SK-N-SH (cell line): Measurements from ENCODE around the gene BAIAP3. TPM values are rescaled to one million over a fixed set of nuclear protein-coding genes. Genes with fewer than 3 reads are reported as not detected.

ENCODE experiments used
- CTCF ChIA-PET: fragments of 300-600, 350-600 bp; formaldehyde crosslinking; extraction: SDS; loops from one replicate; lab custom pipeline; 2021; lab: Yijun Ruan, JAX
- POLR2A ChIA-PET: fragments of 350-600 bp; sonication (Branson Sonifier 250); formaldehyde crosslinking; extraction: SDS; loops from one replicate; lab custom pipeline; 2020; ENCODE audit warnings: antibody characterized with exemption, inconsistent platforms; lab: Yijun Ruan, JAX
- DNase-seq: peaks from one replicate; pipeline ENCODE4 v3.0.0; 2012
- H2AFZ ChIP-seq: fragments of 200-600 bp; sonication (generic); 2 replicates; pipeline ENCODE4 v1.8.1; 2016; ENCODE audit warnings: antibody characterized with exemption, mild to moderate bottlenecking, low read depth
- H3F3A ChIP-seq: fragments of 200-600 bp; sonication (generic); replicated peaks from 2 replicates; pipeline ENCODE3; 2016; ENCODE audit warnings: antibody characterized with exemption, mild to moderate bottlenecking; ENCODE audit not compliant: insufficient read depth
- H3K27ac ChIP-seq, 2 experiments: fragments of 200-500 bp in 1 of 2; fragments of 200-600 bp in 1 of 2; sonication (Bioruptor generic) in 1 of 2; sonication (generic), shearing (Covaris generic) in 1 of 2; 2 replicates each; pipeline versions ENCODE4 v1.5.1 to v1.6.1; 2014 to 2016; ENCODE audit warnings: low read depth in 2 of 2, inconsistent platforms in 1 of 2, low read length in 1 of 2, mild to moderate bottlenecking in 1 of 2, mixed read lengths in 1 of 2
- H3K27me3 ChIP-seq: fragments of 200-600 bp; sonication (generic), shearing (Covaris generic); 2 replicates; pipeline ENCODE4 v1.6.1; 2016; ENCODE audit warnings: mixed run types; ENCODE audit not compliant: insufficient read depth
- H3K36me3 ChIP-seq, 2 experiments: fragments of 200-500 bp in 1 of 2; fragments of 200-600 bp in 1 of 2; sonication (Bioruptor generic) in 1 of 2; sonication (generic) in 1 of 2; replicated peaks in 1 of 2; 2 replicates each; pipeline versions ENCODE3 to v1.5.1; 2014 to 2016; ENCODE audit warnings: low read length in 1 of 2, mild to moderate bottlenecking in 1 of 2; ENCODE audit not compliant: insufficient read depth in 2 of 2, control insufficient read depth in 1 of 2
- H3K4me1 ChIP-seq, 2 experiments: fragments of 200-500 bp in 1 of 2; fragments of 200-600 bp in 1 of 2; sonication (Bioruptor generic) in 1 of 2; sonication (generic), shearing (Covaris generic) in 1 of 2; 2 replicates each; pipeline versions ENCODE4 v1.5.1 to v1.6.1; 2014 to 2016; ENCODE audit warnings: low read depth in 1 of 2, low read length in 1 of 2, mixed run types in 1 of 2; ENCODE audit not compliant: insufficient read depth in 2 of 2, control insufficient read depth in 1 of 2
- H3K4me2 ChIP-seq: fragments of 200-600 bp; sonication (generic), shearing (Covaris generic); 2 replicates; pipeline ENCODE4 v1.6.1; 2017; ENCODE audit warnings: mixed run types
- H3K4me3 ChIP-seq, 2 experiments: fragments of 200-500 bp in 1 of 2; fragments of 200-600 bp in 1 of 2; sonication (Bioruptor generic) in 1 of 2; sonication (generic), shearing (Covaris generic) in 1 of 2; 2 replicates each; pipeline versions ENCODE4 v1.5.1 to v1.8.1; 2014 to 2016; ENCODE audit warnings: low read depth in 2 of 2, inconsistent platforms in 1 of 2, low read length in 1 of 2, mild to moderate bottlenecking in 1 of 2, mixed read lengths in 1 of 2, moderate library complexity in 1 of 2
- H3K79me2 ChIP-seq: fragments of 200-600 bp; sonication (generic); 2 replicates; pipeline ENCODE4 v1.8.1; 2017; ENCODE audit warnings: mild to moderate bottlenecking; ENCODE audit not compliant: insufficient read depth
- H3K9ac ChIP-seq: fragments of 200-600 bp; sonication (generic); 2 replicates; pipeline ENCODE4 v1.6.1; 2017; ENCODE audit warnings: mixed run types
- H3K9me2 ChIP-seq: fragments of 200-600 bp; sonication (generic); 2 replicates; pipeline ENCODE4 v1.6.1; 2017; ENCODE audit warnings: mixed run types
- H3K9me3 ChIP-seq: fragments of 200-600 bp; sonication (generic); 2 replicates; pipeline ENCODE4 v1.6.1; 2017; ENCODE audit warnings: mixed run types, mild to moderate bottlenecking, moderate library complexity
- H4K20me1 ChIP-seq: fragments of 200-600 bp; sonication (generic); 2 replicates; pipeline ENCODE4 v1.6.1; 2017; ENCODE audit warnings: mild to moderate bottlenecking, mixed run types; ENCODE audit not compliant: insufficient read depth
- ELF1 ChIP-seq: IDR thresholded peaks from 2 replicates; pipeline ENCODE4 v1.4.0; 2012
- EZH2phosphoT487 ChIP-seq: fragments of 200-600 bp; sonication (generic); IDR thresholded peaks from 2 replicates; pipeline ENCODE4 v1.6.1; 2017; ENCODE audit warnings: low read depth, mixed run types, mild to moderate bottlenecking, antibody characterized with exemption, moderate library complexity, borderline replicate concordance
- FOXJ3 ChIP-seq: sonication (generic); formaldehyde crosslinking; IDR thresholded peaks from 2 replicates; pipeline ENCODE4 v1.5.1; 2020; ENCODE audit warnings: mild to moderate bottlenecking, missing genetic modification reagents
- MEF2A ChIP-seq: IDR thresholded peaks from 2 replicates; pipeline ENCODE4 v1.4.0; 2012; ENCODE audit warnings: low read depth, borderline replicate concordance
- NFIC ChIP-seq: IDR thresholded peaks from 2 replicates; pipeline ENCODE4 v1.4.0; 2012; ENCODE audit warnings: borderline replicate concordance
- NRF1 ChIP-seq: IDR thresholded peaks from 2 replicates; pipeline ENCODE4 v1.6.1; 2012; ENCODE audit warnings: low read depth, mild to moderate bottlenecking, low read length
- RCOR1 ChIP-seq: fragments of 150-350 bp; IDR thresholded peaks from 2 replicates; pipeline ENCODE4 v1.6.1; 2017; ENCODE audit warnings: antibody characterized with exemption, low read length
- RXRA ChIP-seq: IDR thresholded peaks from 2 replicates; pipeline ENCODE4 v1.4.0; 2012; ENCODE audit warnings: low read depth, mild to moderate bottlenecking, borderline replicate concordance
- SMC3 ChIP-seq: IDR thresholded peaks from 2 replicates; pipeline ENCODE4 v1.6.1; 2012; ENCODE audit warnings: low read depth, low read length, improper control_type of control experiment
- TAF1 ChIP-seq: IDR thresholded peaks from 2 replicates; pipeline ENCODE4 v1.6.1; 2012; ENCODE audit warnings: low read depth, mild to moderate bottlenecking, low read length, moderate library complexity, borderline replicate concordance
- TEAD4 ChIP-seq: IDR thresholded peaks from 2 replicates; pipeline ENCODE4 v1.4.0; 2012; ENCODE audit warnings: mild to moderate bottlenecking, borderline replicate concordance; ENCODE audit not compliant: insufficient read depth
- WGBS: methylation state at CpG from one replicate; pipeline ENCODE4 v1.1.6; 2017; ENCODE audit warnings: low lambda C conversion rate; 5-methylcytosine and 5-hydroxymethylcytosine counted together
- polyA plus RNA-seq, 3 experiments: library from polyadenylated mRNA; depleted of rRNA; stranded (reverse); fragments of >200 nt; gene quantifications; 2 replicates each; pipeline ENCODE4 v1.2.3, GENCODE V29; 2012
- TF ChIP-seq, protein P1 (sequence below): IDR thresholded peaks from 2 replicates; pipeline ENCODE4 v1.4.0; 2012; ENCODE audit warnings: low read depth
- TF ChIP-seq, protein P2 (sequence below): IDR thresholded peaks from 2 replicates; pipeline ENCODE4; 2012
- TF ChIP-seq, protein P3 (sequence below): fragments of 200-600 bp; sonication (generic); IDR thresholded peaks from 2 replicates; pipeline ENCODE4 v1.6.1; 2017; ENCODE audit warnings: antibody characterized with exemption, mild to moderate bottlenecking, moderate library complexity
- TF ChIP-seq, protein P4 (sequence below): fragments of 150-350 bp; IDR thresholded peaks from 2 replicates; pipeline ENCODE4 v1.6.1; 2017; ENCODE audit warnings: antibody characterized with exemption, low read length, low read depth, borderline replicate concordance
- TF ChIP-seq, protein P5 (sequence below): IDR thresholded peaks from 2 replicates; pipeline ENCODE4 v1.4.0; 2012; ENCODE audit warnings: low read depth, borderline replicate concordance

The BAIAP3 gene
- polyA plus RNA-seq, 1 of the 3 experiments (the other 2 are of a cell fraction): 1.1 TPM

DNA sequence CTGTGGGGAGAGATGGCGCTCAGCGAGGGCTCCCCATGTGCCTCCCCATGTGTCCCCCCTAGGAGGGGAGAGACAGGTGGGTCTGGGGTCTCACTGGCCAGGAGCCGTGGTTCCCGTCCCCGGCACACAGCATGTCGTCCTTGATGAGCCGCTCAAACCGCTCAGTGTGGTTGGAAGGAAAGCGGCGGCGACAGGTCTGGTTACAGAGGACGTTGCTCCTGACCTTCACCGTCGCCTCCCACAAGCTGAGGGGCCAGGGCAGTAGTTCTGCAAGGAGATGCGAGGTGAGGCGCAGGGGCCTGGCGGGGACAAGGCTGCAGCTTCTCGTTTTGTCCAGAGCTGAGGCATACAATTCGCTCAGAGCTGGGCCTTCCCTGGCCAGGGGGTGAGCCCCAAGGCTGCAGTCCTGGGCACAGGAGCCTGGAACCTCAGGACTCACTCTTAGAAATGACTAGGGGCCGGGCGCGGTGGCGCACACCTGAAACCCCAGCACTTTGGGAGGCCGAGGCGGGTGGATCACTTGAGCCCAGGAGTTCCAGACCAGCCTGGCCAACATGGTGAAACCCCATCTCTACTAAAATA is 46.8 kb upstream of the BAIAP3 start (continued):
- TF ChIP-seq RXRA: no peak
- TF ChIP-seq, protein P1, sequence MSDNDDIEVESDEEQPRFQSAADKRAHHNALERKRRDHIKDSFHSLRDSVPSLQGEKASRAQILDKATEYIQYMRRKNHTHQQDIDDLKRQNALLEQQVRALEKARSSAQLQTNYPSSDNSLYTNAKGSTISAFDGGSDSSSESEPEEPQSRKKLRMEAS: no peak
- TF ChIP-seq NRF1: no peak
- TF ChIP-seq EZH2phosphoT487: no peak
- TF ChIP-seq, protein P2, sequence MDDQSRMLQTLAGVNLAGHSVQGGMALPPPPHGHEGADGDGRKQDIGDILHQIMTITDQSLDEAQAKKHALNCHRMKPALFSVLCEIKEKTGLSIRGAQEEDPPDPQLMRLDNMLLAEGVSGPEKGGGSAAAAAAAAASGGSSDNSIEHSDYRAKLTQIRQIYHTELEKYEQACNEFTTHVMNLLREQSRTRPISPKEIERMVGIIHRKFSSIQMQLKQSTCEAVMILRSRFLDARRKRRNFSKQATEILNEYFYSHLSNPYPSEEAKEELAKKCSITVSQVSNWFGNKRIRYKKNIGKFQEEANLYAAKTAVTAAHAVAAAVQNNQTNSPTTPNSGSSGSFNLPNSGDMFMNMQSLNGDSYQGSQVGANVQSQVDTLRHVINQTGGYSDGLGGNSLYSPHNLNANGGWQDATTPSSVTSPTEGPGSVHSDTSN: no peak
- TF ChIP-seq TAF1: no peak
- TF ChIP-seq MEF2A: no peak
- no peak for TF ChIP-seq TEAD4
- TF ChIP-seq, protein P3, sequence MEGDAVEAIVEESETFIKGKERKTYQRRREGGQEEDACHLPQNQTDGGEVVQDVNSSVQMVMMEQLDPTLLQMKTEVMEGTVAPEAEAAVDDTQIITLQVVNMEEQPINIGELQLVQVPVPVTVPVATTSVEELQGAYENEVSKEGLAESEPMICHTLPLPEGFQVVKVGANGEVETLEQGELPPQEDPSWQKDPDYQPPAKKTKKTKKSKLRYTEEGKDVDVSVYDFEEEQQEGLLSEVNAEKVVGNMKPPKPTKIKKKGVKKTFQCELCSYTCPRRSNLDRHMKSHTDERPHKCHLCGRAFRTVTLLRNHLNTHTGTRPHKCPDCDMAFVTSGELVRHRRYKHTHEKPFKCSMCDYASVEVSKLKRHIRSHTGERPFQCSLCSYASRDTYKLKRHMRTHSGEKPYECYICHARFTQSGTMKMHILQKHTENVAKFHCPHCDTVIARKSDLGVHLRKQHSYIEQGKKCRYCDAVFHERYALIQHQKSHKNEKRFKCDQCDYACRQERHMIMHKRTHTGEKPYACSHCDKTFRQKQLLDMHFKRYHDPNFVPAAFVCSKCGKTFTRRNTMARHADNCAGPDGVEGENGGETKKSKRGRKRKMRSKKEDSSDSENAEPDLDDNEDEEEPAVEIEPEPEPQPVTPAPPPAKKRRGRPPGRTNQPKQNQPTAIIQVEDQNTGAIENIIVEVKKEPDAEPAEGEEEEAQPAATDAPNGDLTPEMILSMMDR: no peak
- no peak for TF ChIP-seq ELF1
- no peak for TF ChIP-seq SMC3
- TF ChIP-seq, protein P4, sequence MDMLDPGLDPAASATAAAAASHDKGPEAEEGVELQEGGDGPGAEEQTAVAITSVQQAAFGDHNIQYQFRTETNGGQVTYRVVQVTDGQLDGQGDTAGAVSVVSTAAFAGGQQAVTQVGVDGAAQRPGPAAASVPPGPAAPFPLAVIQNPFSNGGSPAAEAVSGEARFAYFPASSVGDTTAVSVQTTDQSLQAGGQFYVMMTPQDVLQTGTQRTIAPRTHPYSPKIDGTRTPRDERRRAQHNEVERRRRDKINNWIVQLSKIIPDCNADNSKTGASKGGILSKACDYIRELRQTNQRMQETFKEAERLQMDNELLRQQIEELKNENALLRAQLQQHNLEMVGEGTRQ: no peak
- TF ChIP-seq, protein P5, sequence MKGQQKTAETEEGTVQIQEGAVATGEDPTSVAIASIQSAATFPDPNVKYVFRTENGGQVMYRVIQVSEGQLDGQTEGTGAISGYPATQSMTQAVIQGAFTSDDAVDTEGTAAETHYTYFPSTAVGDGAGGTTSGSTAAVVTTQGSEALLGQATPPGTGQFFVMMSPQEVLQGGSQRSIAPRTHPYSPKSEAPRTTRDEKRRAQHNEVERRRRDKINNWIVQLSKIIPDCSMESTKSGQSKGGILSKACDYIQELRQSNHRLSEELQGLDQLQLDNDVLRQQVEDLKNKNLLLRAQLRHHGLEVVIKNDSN: no peak
- TF ChIP-seq NFIC: no peak

DNA sequence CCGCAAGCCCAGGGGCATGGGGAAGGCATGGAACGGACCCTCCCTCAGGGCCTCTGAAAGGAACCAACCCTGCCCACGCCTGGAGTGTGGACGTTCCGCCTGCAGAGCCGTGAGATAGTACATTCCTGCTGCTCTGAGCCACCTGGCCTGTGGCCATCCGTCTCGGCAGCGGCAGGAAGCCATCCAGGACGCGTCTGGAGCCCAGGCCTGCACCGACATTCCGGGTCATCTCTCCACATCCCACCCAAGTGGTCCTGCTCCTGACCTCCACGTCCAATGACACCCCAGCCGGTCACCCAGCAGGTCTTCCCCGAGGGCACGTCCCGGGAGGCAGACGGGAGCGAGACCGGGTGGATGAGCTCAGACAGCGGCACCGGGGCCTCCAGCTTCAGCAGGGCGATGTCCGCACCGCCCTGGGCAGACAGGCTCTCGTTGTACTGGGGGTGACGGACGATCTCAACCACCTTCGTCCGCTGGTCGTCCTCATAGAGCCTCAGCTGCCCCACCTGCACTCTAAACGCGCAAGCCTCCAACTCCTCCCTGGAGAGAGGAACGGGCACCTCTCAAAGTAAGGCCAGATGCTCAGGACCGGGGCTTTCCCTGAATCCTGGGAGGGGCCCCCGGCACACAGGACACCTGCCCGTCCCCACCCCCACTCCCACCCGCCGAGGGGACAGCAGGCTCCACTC is 45.3 kb upstream of the BAIAP3 start:
- ChIA-PET POLR2A (no interaction called here), CTCF (interaction anchor here (6.5 kb wide), 1 partner anchor 12 kb away, joined by 60 read pairs; no protein-coding TSS in a partner anchor)
- H3K27me3 ChIP-seq: peaks cover 78% of the 10 kb centered on the region
- H3K4me2 ChIP-seq: 0 out of 2 replicates have a peak overlapping the region, but pooled peaks have one; percentile 15
- H3K79me2 ChIP-seq: no peaks in the 10 kb centered on the region
- 16% methylated on average over 5 of the region's 40 CpGs for WGBS
- DNase-seq: no peak
- no peaks in the 10 kb centered on the region for H3K36me3 ChIP-seq
- H3K4me1 ChIP-seq: peaks cover 0 to 8% of the 10 kb centered on the region in 2 experiments; a peak in 1 of 4 replicates
- no peak overlapping the region for H3K4me3 ChIP-seq
- no peak overlapping the region for H2AFZ ChIP-seq
- no peak for TF ChIP-seq RCOR1
- 0 out of 2 replicates have a peak, but pooled peaks have one; percentile 20 for TF ChIP-seq FOXJ3 (CRISPR knock-in tag)
- H3K9ac ChIP-seq: no peak overlapping the region
- H4K20me1 ChIP-seq: no peaks in the 10 kb centered on the region
- no peak overlapping the region for H3K27ac ChIP-seq
- H3F3A ChIP-seq: no peaks in the 10 kb centered on the region
- no peaks in the 10 kb centered on the region for H3K9me2 ChIP-seq
- H3K9me3 ChIP-seq: no peaks in the 10 kb centered on the region
